Measurements from ENCODE around the gene RBMS1.

DNA sequence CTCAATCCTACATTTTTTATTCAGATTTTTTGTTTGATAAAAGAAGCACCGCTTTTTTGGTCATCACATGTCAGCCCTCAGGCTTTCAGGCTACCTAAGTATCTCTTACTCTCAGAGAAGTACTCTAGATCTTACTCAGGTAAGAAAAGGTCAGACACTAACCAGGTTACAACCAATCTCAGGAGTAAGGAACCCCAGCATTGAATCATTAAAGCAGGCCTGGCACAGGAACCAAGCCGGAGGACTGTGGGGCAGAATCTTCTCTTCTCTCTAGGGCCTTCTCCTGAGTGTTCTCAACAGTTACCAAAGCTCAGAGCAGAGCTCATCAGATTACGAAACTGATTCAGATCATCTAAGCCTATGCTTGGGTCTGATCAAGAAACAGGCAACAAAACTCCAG, 28.2 kb downstream of the RBMS1 start:
- TF ChIP-seq, protein P1, sequence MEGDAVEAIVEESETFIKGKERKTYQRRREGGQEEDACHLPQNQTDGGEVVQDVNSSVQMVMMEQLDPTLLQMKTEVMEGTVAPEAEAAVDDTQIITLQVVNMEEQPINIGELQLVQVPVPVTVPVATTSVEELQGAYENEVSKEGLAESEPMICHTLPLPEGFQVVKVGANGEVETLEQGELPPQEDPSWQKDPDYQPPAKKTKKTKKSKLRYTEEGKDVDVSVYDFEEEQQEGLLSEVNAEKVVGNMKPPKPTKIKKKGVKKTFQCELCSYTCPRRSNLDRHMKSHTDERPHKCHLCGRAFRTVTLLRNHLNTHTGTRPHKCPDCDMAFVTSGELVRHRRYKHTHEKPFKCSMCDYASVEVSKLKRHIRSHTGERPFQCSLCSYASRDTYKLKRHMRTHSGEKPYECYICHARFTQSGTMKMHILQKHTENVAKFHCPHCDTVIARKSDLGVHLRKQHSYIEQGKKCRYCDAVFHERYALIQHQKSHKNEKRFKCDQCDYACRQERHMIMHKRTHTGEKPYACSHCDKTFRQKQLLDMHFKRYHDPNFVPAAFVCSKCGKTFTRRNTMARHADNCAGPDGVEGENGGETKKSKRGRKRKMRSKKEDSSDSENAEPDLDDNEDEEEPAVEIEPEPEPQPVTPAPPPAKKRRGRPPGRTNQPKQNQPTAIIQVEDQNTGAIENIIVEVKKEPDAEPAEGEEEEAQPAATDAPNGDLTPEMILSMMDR (conservative IDR thresholded peaks at IDR 0.05; ENCODE audit: low read length): no peak
- no peak for TF ChIP-seq EZH2phosphoT487 (IDR thresholded peaks at IDR 0.05; ENCODE audit: borderline replicate concordance)
